GM12878 (cell line): Measurements from ENCODE around the gene A2ML1. TPM values are rescaled to one million over a fixed set of nuclear protein-coding genes. Genes with fewer than 3 reads are reported as not detected.

Source experiments
- ATAC-seq: fragments of 200-7000 bp; cut with Tn5 transposase; 3 replicates; pipeline ENCODE4 v1.9.1; 2020; ENCODE audit warnings: mild to moderate bottlenecking, moderate library complexity
- BruUV-seq: library from RNA; stranded (reverse); fragments of 400-500 nt; replicated peaks from 2 replicates; lab custom pipeline; 2021; lab: Mats Ljungman, UMichigan
- CTCF ChIA-PET: fragments of 300-600 bp; sonication (Branson Sonifier 250); formaldehyde crosslinking; extraction: SDS; loops from one replicate; lab custom pipeline; 2021; ENCODE audit warnings: inconsistent platforms; lab: Yijun Ruan, JAX
- POLR2A ChIA-PET: fragments of 350-600 bp; formaldehyde crosslinking; extraction: SDS; loops from one replicate; lab custom pipeline; 2021; ENCODE audit warnings: inconsistent platforms; lab: Charles Lee
- RAD21 ChIA-PET: fragments of 300-600 bp; sonication (Branson Sonifier 250); formaldehyde crosslinking; loops from one replicate; lab custom pipeline; 2023; ENCODE audit warnings: antibody characterized with exemption; ENCODE audit not compliant: unreplicated experiment; lab: Charles Lee
- SMC1A ChIA-PET: fragments of 300-600 bp; sonication (Branson Sonifier 250); formaldehyde crosslinking; loops from one replicate; lab custom pipeline; 2023; ENCODE audit not compliant: unreplicated experiment, uncharacterized antibody; lab: Charles Lee
- DNase-seq: peaks from one replicate; pipeline ENCODE4 v3.0.0-alpha.2; 2011; ENCODE audit warnings: low read depth, low spot score
- FAIRE-seq: peaks from 3 replicates; lab custom pipeline; 2011; peaks lifted over from hg19 to GRCh38; lab: Jason Lieb, UNC
- H2AFZ ChIP-seq: 2 replicates; pipeline ENCODE4 v1.6.0; 2011; ENCODE audit warnings: low read depth, low read length, control low read depth; ENCODE audit not compliant: control insufficient read depth
- H3K27ac ChIP-seq: 2 replicates; pipeline ENCODE4 v1.5.1; 2011; ENCODE audit warnings: control low read depth; ENCODE audit not compliant: control insufficient read depth, insufficient read depth
- H3K27me3 ChIP-seq, 2 experiments: replicated peaks in 1 of 2; 2 replicates each; pipeline versions ENCODE4 v1.6.0 to v1.6.1; 2011; ENCODE audit warnings: low read length in 1 of 2; ENCODE audit not compliant: control insufficient read depth in 2 of 2, insufficient read depth in 2 of 2
- H3K36me3 ChIP-seq, 2 experiments: 2 replicates each; pipeline ENCODE4 v1.5.1; 2011; ENCODE audit warnings: low read length in 1 of 2; ENCODE audit not compliant: control insufficient read depth in 2 of 2, insufficient read depth in 2 of 2
- H3K4me1 ChIP-seq: 2 replicates; pipeline ENCODE4 v1.6.1; 2011; ENCODE audit warnings: mild to moderate bottlenecking, low read length, moderate library complexity, mixed read lengths; ENCODE audit not compliant: control insufficient read depth, insufficient read depth
- H3K4me2 ChIP-seq: 2 replicates; pipeline ENCODE4 v1.6.0; 2011; ENCODE audit warnings: control low read depth; ENCODE audit not compliant: control insufficient read depth, insufficient read depth
- H3K4me3 ChIP-seq: fragments of 200-600 bp; sonication (generic); 2 replicates; pipeline ENCODE4 v1.5.1; 2016
- H3K79me2 ChIP-seq: 2 replicates; pipeline ENCODE4 v1.6.0; 2011; ENCODE audit warnings: low read length; ENCODE audit not compliant: control insufficient read depth, insufficient read depth
- H3K9ac ChIP-seq: 2 replicates; pipeline ENCODE4 v1.8.0; 2011; ENCODE audit warnings: low read length, control low read depth, mixed read lengths; ENCODE audit not compliant: control insufficient read depth, insufficient read depth
- H3K9me3 ChIP-seq: replicated peaks from 3 replicates; pipeline ENCODE4 v1.5.1; 2011; ENCODE audit warnings: mild to moderate bottlenecking, low read length; ENCODE audit not compliant: control insufficient read depth, insufficient read depth
- H4K20me1 ChIP-seq: 2 replicates; pipeline ENCODE4 v1.6.0; 2011; ENCODE audit not compliant: control insufficient read depth, insufficient read depth
- E4F1 ChIP-seq: fragments of 450-650 bp; IDR thresholded peaks from 2 replicates; pipeline ENCODE4 v1.6.1; 2018; ENCODE audit warnings: borderline replicate concordance, mild to moderate bottlenecking; ENCODE audit not compliant: partially characterized antibody
- WGBS: methylation state at CpG from one replicate; pipeline ENCODE4 v1.1.6; 2016; ENCODE audit warnings: low lambda C conversion rate; ENCODE audit not compliant: insufficient replicate concordance, insufficient coverage; ENCODE audit errors: missing lambda C conversion rate; 5-methylcytosine and 5-hydroxymethylcytosine counted together
- in situ Hi-C: fragments of 300-500 bp; cut with MboI; formaldehyde crosslinking; loops from 9 replicates; pipeline ENCODE4 v1.14.3; 2018; ENCODE audit warnings: mixed read lengths
- intact Hi-C: fragments of 100-400 bp; cut with micrococcal nuclease; formaldehyde crosslinking; loops from one replicate; pipeline ENCODE4 v1.14.2; 2022; ENCODE audit not compliant: unreplicated experiment
- polyA plus RNA-seq, 11 experiments: library from polyadenylated mRNA; depleted of rRNA in 4 of 11; unstranded in 6 of 11; stranded (reverse) in 5 of 11; fragments of >200 nt; fragmentation: Nextera tagmentation in 4 of 11; fragmentation: Illumina TruSeq in 1 of 11; extraction: Ambion mirVana in 4 of 11; extraction: Trizol in 1 of 11; gene quantifications; 1 replicate in 1 of 11; 2 replicates in 10 of 11; pipeline versions ENCODE4 v1.2.1 to v1.2.3, GENCODE V29; 2011 to 2016; ENCODE audit warnings: inconsistent platforms in 2 of 11, missing spikeins in 2 of 11, low read depth in 1 of 11
- total RNA-seq, 4 experiments: library from RNA; depleted of rRNA in 3 of 4; stranded (reverse); fragments of >200 nt in 3 of 4; fragmentation: Illumina TruSeq in 1 of 4; extraction: Trizol in 1 of 4; gene quantifications; 2 replicates each; pipeline versions ENCODE4 v1.2.1 to v1.2.3, GENCODE V29; 2013 to 2021
- TF ChIP-seq, protein P1 (sequence below), 3 experiments: IDR thresholded peaks in 2 of 3; conservative IDR thresholded peaks in 1 of 3; 2 replicates each; pipeline ENCODE4 v1.5.1; 2011; ENCODE audit warnings: low read depth in 3 of 3, low read length in 3 of 3, mild to moderate bottlenecking in 3 of 3, control low read depth in 2 of 3, moderate library complexity in 2 of 3, inconsistent platforms in 1 of 3, mixed read lengths in 1 of 3; ENCODE audit not compliant: control insufficient read depth in 2 of 3, insufficient read depth in 1 of 3; ENCODE audit errors: extremely low read depth in 1 of 3

A2ML1 gene
- total and polyA plus RNA-seq, 10 of the 15 experiments (the other 5 are each of a cell fraction or from before 2014, with no cell fraction given): not detected

DNA sequence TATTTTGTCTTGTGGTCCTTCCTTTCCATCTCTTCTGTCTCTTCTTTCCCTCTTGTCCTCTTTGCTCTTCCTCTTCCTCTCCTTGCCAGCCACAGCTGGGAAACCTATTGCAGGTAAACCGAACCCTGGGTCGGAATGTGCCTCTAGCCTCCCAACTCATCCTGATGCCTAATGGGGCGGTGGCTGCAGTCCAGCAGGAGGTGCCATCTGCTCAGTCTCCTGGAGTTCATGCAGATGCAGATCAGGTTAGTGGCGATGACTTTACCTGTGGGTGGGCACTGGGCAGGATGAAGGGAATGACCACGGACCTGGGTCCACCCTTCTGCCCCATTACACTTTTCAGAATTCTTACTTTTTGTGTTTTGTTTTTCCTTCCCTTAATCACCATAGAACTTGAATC, 100.1 kb downstream of the A2ML1 start:
- no peaks in the 10 kb centered on the region for H4K20me1 ChIP-seq
- no TSS peak for BruUV-seq
- WGBS: 75% methylated on average over 5 of the region's 5 CpGs
- POLR2A ChIA-PET: no interaction called here
- intact Hi-C loops (no loop called here), in situ Hi-C loops (no loop called here)
- H3K4me1 ChIP-seq: no peaks in the 10 kb centered on the region
- CTCF ChIA-PET: no interaction called here
- H3K27ac ChIP-seq: no peak overlapping the region
- no peak overlapping the region for H3K4me3 ChIP-seq
- ATAC-seq (no peak), DNase-seq (no peak), FAIRE-seq (no peak)
- SMC1A ChIA-PET: no interaction called here
- no peaks in the 10 kb centered on the region for H3K27me3 ChIP-seq
- TF ChIP-seq, protein P1, sequence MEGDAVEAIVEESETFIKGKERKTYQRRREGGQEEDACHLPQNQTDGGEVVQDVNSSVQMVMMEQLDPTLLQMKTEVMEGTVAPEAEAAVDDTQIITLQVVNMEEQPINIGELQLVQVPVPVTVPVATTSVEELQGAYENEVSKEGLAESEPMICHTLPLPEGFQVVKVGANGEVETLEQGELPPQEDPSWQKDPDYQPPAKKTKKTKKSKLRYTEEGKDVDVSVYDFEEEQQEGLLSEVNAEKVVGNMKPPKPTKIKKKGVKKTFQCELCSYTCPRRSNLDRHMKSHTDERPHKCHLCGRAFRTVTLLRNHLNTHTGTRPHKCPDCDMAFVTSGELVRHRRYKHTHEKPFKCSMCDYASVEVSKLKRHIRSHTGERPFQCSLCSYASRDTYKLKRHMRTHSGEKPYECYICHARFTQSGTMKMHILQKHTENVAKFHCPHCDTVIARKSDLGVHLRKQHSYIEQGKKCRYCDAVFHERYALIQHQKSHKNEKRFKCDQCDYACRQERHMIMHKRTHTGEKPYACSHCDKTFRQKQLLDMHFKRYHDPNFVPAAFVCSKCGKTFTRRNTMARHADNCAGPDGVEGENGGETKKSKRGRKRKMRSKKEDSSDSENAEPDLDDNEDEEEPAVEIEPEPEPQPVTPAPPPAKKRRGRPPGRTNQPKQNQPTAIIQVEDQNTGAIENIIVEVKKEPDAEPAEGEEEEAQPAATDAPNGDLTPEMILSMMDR (IDR thresholded peaks at IDR 0.05 in 2 of 3, conservative IDR thresholded peaks at IDR 0.05 in 1 of 3; ENCODE audit: control insufficient read depth in 2 of 3, extremely low read depth in 1 of 3, insufficient read depth in 1 of 3, low read depth in 3 of 3, low read length in 3 of 3): 0 out of 6 replicates have a peak, but pooled peaks of 1 of the 3 experiments have one; percentile 7
- TF ChIP-seq E4F1: no peak
- RAD21 ChIA-PET: no interaction called here
- no peak overlapping the region for H3K4me2 ChIP-seq
- no peaks in the 10 kb centered on the region for H3K9me3 ChIP-seq
- H3K79me2 ChIP-seq: no peaks in the 10 kb centered on the region
- no peaks in the 10 kb centered on the region; a peak in 1 of 4 replicates for H3K36me3 ChIP-seq
- H3K9ac ChIP-seq: no peak overlapping the region
- no peak overlapping the region for H2AFZ ChIP-seq

Other genes with a start within 250 kb of the A2ML1 start
- gene AICDA, start 209.8 kb upstream of the A2ML1 start, total RNA-seq (2014; rRNA removed): 16.1 and 17.1 TPM in 2 replicates
- 13.2 and 14.2 TPM in 2 replicates for gene AICDA, start 209.8 kb upstream of the A2ML1 start, total RNA-seq (2014; rRNA removed; fragmentation: Illumina TruSeq; extraction: Trizol)
- 11.5 and 12.7 TPM in 2 replicates for gene AICDA, start 209.8 kb upstream of the A2ML1 start, total RNA-seq (2021)
- gene AICDA, start 209.8 kb upstream of the A2ML1 start, polyA plus RNA-seq (2011; rRNA removed): 20.5 and 22.4 TPM in 2 replicates
- gene AICDA, start 209.8 kb upstream of the A2ML1 start, polyA plus RNA-seq (2014; fragmentation: Illumina TruSeq; extraction: Trizol): 12.5 and 17.0 TPM in 2 replicates
- 1 to 10 TPM; 9.4 to 9.6 TPM for gene AICDA, start 209.8 kb upstream of the A2ML1 start, polyA plus RNA-seq (2014; fragmentation: Nextera tagmentation; extraction: Ambion mirVana)
- gene AICDA, start 209.8 kb upstream of the A2ML1 start, polyA plus RNA-seq (2014; rRNA removed): 18.1 and 23.0 TPM in 2 replicates
- gene AICDA, start 209.8 kb upstream of the A2ML1 start, polyA plus RNA-seq (2016; fragmentation: Nextera tagmentation; extraction: Ambion mirVana): 10 to 100 TPM; 24.0 to 24.9 TPM
- 0.06 TPM in 1 of 2 replicates, not detected in the other for gene MFAP5, start 159.8 kb upstream of the A2ML1 start, total RNA-seq (2014; rRNA removed)
- not detected in 2 replicates for gene MFAP5, start 159.8 kb upstream of the A2ML1 start, total RNA-seq (2014; rRNA removed; fragmentation: Illumina TruSeq; extraction: Trizol)
- not detected in 2 replicates for gene MFAP5, start 159.8 kb upstream of the A2ML1 start, total RNA-seq (2021)
- 0.10 and 0.14 TPM in 2 replicates for gene MFAP5, start 159.8 kb upstream of the A2ML1 start, polyA plus RNA-seq (2011; rRNA removed)
- gene MFAP5, start 159.8 kb upstream of the A2ML1 start, polyA plus RNA-seq (2014; fragmentation: Illumina TruSeq; extraction: Trizol): not detected in 2 replicates
- gene MFAP5, start 159.8 kb upstream of the A2ML1 start, polyA plus RNA-seq (2014; fragmentation: Nextera tagmentation; extraction: Ambion mirVana): not detected
- gene MFAP5, start 159.8 kb upstream of the A2ML1 start, polyA plus RNA-seq (2014; rRNA removed): not detected in 2 replicates
- gene MFAP5, start 159.8 kb upstream of the A2ML1 start, polyA plus RNA-seq (2016; fragmentation: Nextera tagmentation; extraction: Ambion mirVana): under 1 TPM in 1 of 2 experiments, not detected in 1; 0.12 TPM
- 0.28 and 2.3 TPM in 2 replicates for gene RIMKLB, start 124.6 kb upstream of the A2ML1 start, total RNA-seq (2014; rRNA removed)
- gene RIMKLB, start 124.6 kb upstream of the A2ML1 start, total RNA-seq (2014; rRNA removed; fragmentation: Illumina TruSeq; extraction: Trizol): 0.40 and 0.64 TPM in 2 replicates
- gene RIMKLB, start 124.6 kb upstream of the A2ML1 start, total RNA-seq (2021): 0.49 and 0.77 TPM in 2 replicates
- 0.53 and 0.61 TPM in 2 replicates for gene RIMKLB, start 124.6 kb upstream of the A2ML1 start, polyA plus RNA-seq (2011; rRNA removed)
- gene RIMKLB, start 124.6 kb upstream of the A2ML1 start, polyA plus RNA-seq (2014; fragmentation: Illumina TruSeq; extraction: Trizol): 0.59 and 0.70 TPM in 2 replicates
- under 1 TPM; 0.15 to 0.21 TPM for gene RIMKLB, start 124.6 kb upstream of the A2ML1 start, polyA plus RNA-seq (2014; fragmentation: Nextera tagmentation; extraction: Ambion mirVana)
- gene RIMKLB, start 124.6 kb upstream of the A2ML1 start, polyA plus RNA-seq (2014; rRNA removed): 0.83 and 0.86 TPM in 2 replicates
- under 1 TPM; 0.44 to 0.59 TPM for gene RIMKLB, start 124.6 kb upstream of the A2ML1 start, polyA plus RNA-seq (2016; fragmentation: Nextera tagmentation; extraction: Ambion mirVana)
- 1.7 and 2.0 TPM in 2 replicates for gene PHC1, start 91.9 kb downstream of the A2ML1 start, total RNA-seq (2014; rRNA removed)
- gene PHC1, start 91.9 kb downstream of the A2ML1 start, total RNA-seq (2014; rRNA removed; fragmentation: Illumina TruSeq; extraction: Trizol): 1.9 and 2.1 TPM in 2 replicates
- gene PHC1, start 91.9 kb downstream of the A2ML1 start, total RNA-seq (2021): 3.1 and 5.2 TPM in 2 replicates
- 12.9 and 16.3 TPM in 2 replicates for gene PHC1, start 91.9 kb downstream of the A2ML1 start, polyA plus RNA-seq (2011; rRNA removed)
- gene PHC1, start 91.9 kb downstream of the A2ML1 start, polyA plus RNA-seq (2014; fragmentation: Illumina TruSeq; extraction: Trizol): 3.6 and 4.2 TPM in 2 replicates
- under 1 TPM; 0.50 to 0.64 TPM for gene PHC1, start 91.9 kb downstream of the A2ML1 start, polyA plus RNA-seq (2014; fragmentation: Nextera tagmentation; extraction: Ambion mirVana)
- gene PHC1, start 91.9 kb downstream of the A2ML1 start, polyA plus RNA-seq (2014; rRNA removed): 2.9 and 3.6 TPM in 2 replicates
- gene PHC1, start 91.9 kb downstream of the A2ML1 start, polyA plus RNA-seq (2016; fragmentation: Nextera tagmentation; extraction: Ambion mirVana): 1 to 10 TPM; 1.5 to 2.4 TPM
- 203 and 209 TPM in 2 replicates for gene M6PR, start 127.0 kb downstream of the A2ML1 start, total RNA-seq (2014; rRNA removed)
- 126 and 139 TPM in 2 replicates for gene M6PR, start 127.0 kb downstream of the A2ML1 start, total RNA-seq (2014; rRNA removed; fragmentation: Illumina TruSeq; extraction: Trizol)
- 134 and 135 TPM in 2 replicates for gene M6PR, start 127.0 kb downstream of the A2ML1 start, total RNA-seq (2021)
- gene M6PR, start 127.0 kb downstream of the A2ML1 start, polyA plus RNA-seq (2011; rRNA removed): 175 and 192 TPM in 2 replicates
- gene M6PR, start 127.0 kb downstream of the A2ML1 start, polyA plus RNA-seq (2014; fragmentation: Illumina TruSeq; extraction: Trizol): 146 and 160 TPM in 2 replicates
- gene M6PR, start 127.0 kb downstream of the A2ML1 start, polyA plus RNA-seq (2014; fragmentation: Nextera tagmentation; extraction: Ambion mirVana): 100 to 1,000 TPM in 1 of 2 experiments, 10 to 100 TPM in 1; 65.4 to 101 TPM
- gene M6PR, start 127.0 kb downstream of the A2ML1 start, polyA plus RNA-seq (2014; rRNA removed): 103 and 113 TPM in 2 replicates
- 100 to 1,000 TPM; 138 to 151 TPM for gene M6PR, start 127.0 kb downstream of the A2ML1 start, polyA plus RNA-seq (2016; fragmentation: Nextera tagmentation; extraction: Ambion mirVana)
- 3.3 and 5.2 TPM in 2 replicates for gene KLRG1, start 166.9 kb downstream of the A2ML1 start, total RNA-seq (2014; rRNA removed)
- 2.4 and 3.5 TPM in 2 replicates for gene KLRG1, start 166.9 kb downstream of the A2ML1 start, total RNA-seq (2014; rRNA removed; fragmentation: Illumina TruSeq; extraction: Trizol)
- 2.1 and 2.3 TPM in 2 replicates for gene KLRG1, start 166.9 kb downstream of the A2ML1 start, total RNA-seq (2021)
- gene KLRG1, start 166.9 kb downstream of the A2ML1 start, polyA plus RNA-seq (2011; rRNA removed): 5.5 and 7.3 TPM in 2 replicates
- gene KLRG1, start 166.9 kb downstream of the A2ML1 start, polyA plus RNA-seq (2014; fragmentation: Illumina TruSeq; extraction: Trizol): 3.4 and 3.7 TPM in 2 replicates
- gene KLRG1, start 166.9 kb downstream of the A2ML1 start, polyA plus RNA-seq (2014; fragmentation: Nextera tagmentation; extraction: Ambion mirVana): 1 to 10 TPM; 6.3 to 6.5 TPM
- 2.4 and 2.7 TPM in 2 replicates for gene KLRG1, start 166.9 kb downstream of the A2ML1 start, polyA plus RNA-seq (2014; rRNA removed)
- gene KLRG1, start 166.9 kb downstream of the A2ML1 start, polyA plus RNA-seq (2016; fragmentation: Nextera tagmentation; extraction: Ambion mirVana): 1 to 10 TPM; 4.0 to 4.5 TPM